ENCODE results near the gene NAA30. TPM values are rescaled to one million over a fixed set of nuclear protein-coding genes. Genes with fewer than 3 reads are reported as not detected.
A peak's percentile ranks its signal among the peaks of the same experiment; 100 is the strongest.

NAA30 gene
- total RNA-seq, 1 experiment from 2014 or later: 23.2 TPM

DNA sequence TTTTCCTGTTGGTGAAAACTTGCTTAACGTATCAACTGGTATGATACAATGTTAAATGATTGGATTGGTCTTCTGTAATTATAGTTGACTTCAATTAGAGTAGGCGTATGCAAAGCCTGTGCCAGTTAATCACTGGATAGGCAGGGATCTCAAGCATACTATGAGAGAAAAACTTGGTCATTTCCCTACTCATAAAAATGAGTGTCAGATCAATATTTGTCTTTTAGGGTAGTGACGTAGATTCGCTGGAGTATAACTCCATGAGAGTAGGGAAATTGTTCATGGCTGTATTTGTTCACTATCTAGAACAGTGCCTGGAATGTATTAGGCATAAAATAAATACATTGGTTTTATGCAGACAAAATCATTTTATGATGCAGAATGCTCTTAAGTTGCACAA is 28.6 kb downstream of the NAA30 start:
- Histone ChIP-seq H3K9ac (ENCODE audit: low read length) (no peak overlapping the region), H3K36me3 (ENCODE audit: low read depth, low read length) (no peaks in the 10 kb centered on the region), H3K4me2 (ENCODE audit: low read length) (no peak overlapping the region), H3K79me2 (ENCODE audit: low read length) (no peaks in the 10 kb centered on the region), H2AFZ (ENCODE audit: low read length) (no peak overlapping the region), H3K9me3 (ENCODE audit: low read length) (no peaks in the 10 kb centered on the region), H3K9me2 (replicated peaks; ENCODE audit: low read length) (no peaks in the 10 kb centered on the region), H3K4me3 (ENCODE audit: low read length) (no peak overlapping the region), H3K27ac (ENCODE audit: low read length) (no peak overlapping the region), H4K20me1 (ENCODE audit: low read length) (no peaks in the 10 kb centered on the region), H3K27me3 (ENCODE audit: low read length) (no peaks in the 10 kb centered on the region), H3K4me1 (ENCODE audit: insufficient read depth, low read length) (peaks cover 6% of the 10 kb centered on the region; the same call in 1 of the 2 replicates), H3F3A (ENCODE audit: low read length, unreplicated experiment) (no peaks in the 10 kb centered on the region)
- intact Hi-C loops (cut with micrococcal nuclease): no loop called here
- DNase-seq (no peak), ATAC-seq (no peak)
- POLR2A ChIA-PET (ENCODE audit: unreplicated experiment): no interaction called here
- no peak for TF ChIP-seq CTCF (conservative IDR thresholded peaks at IDR 0.05; ENCODE audit: low read depth, low read length)
- no peak for TF ChIP-seq EZH2 (IDR thresholded peaks at IDR 0.05; ENCODE audit: low read length, unreplicated experiment)
- no peak for TF ChIP-seq EZH2phosphoT487 (IDR thresholded peaks at IDR 0.05; ENCODE audit: borderline replicate concordance, low read length)
- CTCF ChIA-PET: no interaction called here
- no TSS peak for BruUV-seq (replicated peaks)

GRCh38 chr14:57420033-57420432 is 29.6 kb downstream of the NAA30 start:
- H3K9me2 ChIP-seq (replicated peaks; ENCODE audit: low read length): no peaks in the 10 kb centered on the region
- ChIA-PET CTCF (no interaction called here), POLR2A (ENCODE audit: unreplicated experiment) (interaction anchor here (0.6 kb wide), 1 partner anchor 41 kb away, joined by 13 read pairs; no protein-coding TSS in a partner anchor)
- intact Hi-C loops (cut with micrococcal nuclease): no loop called here
- no peak overlapping the region for H3K27ac ChIP-seq (ENCODE audit: low read length)
- no peak overlapping the region for H3K9ac ChIP-seq (ENCODE audit: low read length)
- no TSS peak for BruUV-seq (replicated peaks)
- no peaks in the 10 kb centered on the region for H3F3A ChIP-seq (ENCODE audit: low read length, unreplicated experiment)
- no peaks in the 10 kb centered on the region for H4K20me1 ChIP-seq (ENCODE audit: low read length)
- no peak overlapping the region for H3K4me2 ChIP-seq (ENCODE audit: low read length)
- peaks cover 6% of the 10 kb centered on the region; the same call in 1 of the 2 replicates for H3K4me1 ChIP-seq (ENCODE audit: insufficient read depth, low read length)
- no peaks in the 10 kb centered on the region for H3K79me2 ChIP-seq (ENCODE audit: low read length)
- H3K36me3 ChIP-seq (ENCODE audit: low read depth, low read length): no peaks in the 10 kb centered on the region
- ATAC-seq (no peak), DNase-seq (no peak)
- no peak overlapping the region for H2AFZ ChIP-seq (ENCODE audit: low read length)
- no peak overlapping the region for H3K4me3 ChIP-seq (ENCODE audit: low read length)
- no peak for TF ChIP-seq EZH2phosphoT487 (IDR thresholded peaks at IDR 0.05; ENCODE audit: borderline replicate concordance, low read length)
- TF ChIP-seq CTCF (conservative IDR thresholded peaks at IDR 0.05; ENCODE audit: low read depth, low read length): no peak
- TF ChIP-seq EZH2 (IDR thresholded peaks at IDR 0.05; ENCODE audit: low read length, unreplicated experiment): no peak
- no peaks in the 10 kb centered on the region for H3K27me3 ChIP-seq (ENCODE audit: low read length)
- H3K9me3 ChIP-seq (ENCODE audit: low read length): no peaks in the 10 kb centered on the region

GRCh38 chr14:57420986-57421385 is 30.6 kb downstream of the NAA30 start:
- ATAC-seq (peak; percentile 45; the same call in 1 of the 2 replicates), DNase-seq (peak; percentile 64)
- BruUV-seq (replicated peaks): no TSS peak
- Histone ChIP-seq H3K9me3 (ENCODE audit: low read length) (no peaks in the 10 kb centered on the region), H2AFZ (ENCODE audit: low read length) (no peak overlapping the region), H3F3A (ENCODE audit: low read length, unreplicated experiment) (no peaks in the 10 kb centered on the region), H3K4me2 (ENCODE audit: low read length) (no peak overlapping the region), H3K36me3 (ENCODE audit: low read depth, low read length) (no peaks in the 10 kb centered on the region), H3K4me1 (ENCODE audit: insufficient read depth, low read length) (peaks cover 6% of the 10 kb centered on the region; the same call in 1 of the 2 replicates), H3K9ac (ENCODE audit: low read length) (no peak overlapping the region), H3K4me3 (ENCODE audit: low read length) (no peak overlapping the region), H3K27me3 (ENCODE audit: low read length) (no peaks in the 10 kb centered on the region), H3K79me2 (ENCODE audit: low read length) (no peaks in the 10 kb centered on the region), H4K20me1 (ENCODE audit: low read length) (no peaks in the 10 kb centered on the region), H3K27ac (ENCODE audit: low read length) (no peak overlapping the region), H3K9me2 (replicated peaks; ENCODE audit: low read length) (no peaks in the 10 kb centered on the region)
- intact Hi-C loops (cut with micrococcal nuclease): no loop called here
- no peak for TF ChIP-seq EZH2 (IDR thresholded peaks at IDR 0.05; ENCODE audit: low read length, unreplicated experiment)
- no peak for TF ChIP-seq EZH2phosphoT487 (IDR thresholded peaks at IDR 0.05; ENCODE audit: borderline replicate concordance, low read length)
- no peak for TF ChIP-seq CTCF (conservative IDR thresholded peaks at IDR 0.05; ENCODE audit: low read depth, low read length)
- CTCF ChIA-PET: no interaction called here
- POLR2A ChIA-PET (ENCODE audit: unreplicated experiment): no interaction called here

Measured in PC-3 (cell line).